Neural progenitor cell (in vitro differentiated cells): Measurements from ENCODE around the gene CLEC9A.

Experiments
- CTCF ChIP-seq: fragments of 200-600 bp; sonication (generic); IDR thresholded peaks from 2 replicates; pipeline ENCODE4 v1.5.1; 2017; ENCODE audit warnings: antibody characterized with exemption, mild to moderate bottlenecking
- EZH2 ChIP-seq: fragments of 200-600 bp; sonication (generic); IDR thresholded peaks from 2 replicates; pipeline ENCODE4 v1.6.1; 2017; ENCODE audit warnings: antibody characterized with exemption, mild to moderate bottlenecking, moderate library complexity
- EZH2phosphoT487 ChIP-seq: fragments of 200-600 bp; sonication (generic); IDR thresholded peaks from 2 replicates; pipeline ENCODE4 v1.6.1; 2017; ENCODE audit warnings: antibody characterized with exemption

GRCh38 chr12:10048526-10048925 is 18.0 kb downstream of the CLEC9A start:
- TF ChIP-seq CTCF, result no peak
- no peak for TF ChIP-seq EZH2phosphoT487
- TF ChIP-seq EZH2, result no peak
